Measurements from ENCODE around the gene ATG4C. TPM values are rescaled to one million over a fixed set of nuclear protein-coding genes. Genes with fewer than 3 reads are reported as not detected.
A peak's percentile ranks its signal among the peaks of the same experiment; 100 is the strongest.

Gene ATG4C
- total RNA-seq, 1 donor from 2014 or later, result 10.5 TPM

- DNase-seq (ENCODE audit: extremely low spot score, unreplicated experiment), result no peak
- H3K4me1 Mint-ChIP-seq (ENCODE audit: unreplicated experiment), result no peaks in the 10 kb centered on the region
- no peak overlapping the region for H3K4me3 Mint-ChIP-seq (ENCODE audit: unreplicated experiment)
- TF ChIP-seq CTCF (IDR thresholded peaks at IDR 0.05), result no peak
- no peaks in the 10 kb centered on the region for H3K9me3 Mint-ChIP-seq (ENCODE audit: unreplicated experiment)
- peaks cover 12% of the 10 kb centered on the region for H3K27me3 Mint-ChIP-seq (ENCODE audit: unreplicated experiment)
- no peak overlapping the region for H3K27ac Mint-ChIP-seq (ENCODE audit: unreplicated experiment)
- H3K36me3 Mint-ChIP-seq (ENCODE audit: unreplicated experiment), result no peaks in the 10 kb centered on the region
These were observed 120.3 kb downstream of the ATG4C start for GRCh38 chr1:62903982-62904855.

GRCh38 chr1:62904856-62905225, 120.9 kb downstream of the ATG4C start:
- TF ChIP-seq CTCF (IDR thresholded peaks at IDR 0.05), result no peak
- Mint-ChIP-seq H3K36me3 (ENCODE audit: unreplicated experiment) (no peaks in the 10 kb centered on the region), H3K4me1 (ENCODE audit: unreplicated experiment) (no peaks in the 10 kb centered on the region), H3K9me3 (ENCODE audit: unreplicated experiment) (no peaks in the 10 kb centered on the region), H3K27me3 (ENCODE audit: unreplicated experiment) (peaks cover 8% of the 10 kb centered on the region), H3K27ac (ENCODE audit: unreplicated experiment) (no peak overlapping the region), H3K4me3 (ENCODE audit: unreplicated experiment) (no peak overlapping the region)
- DNase-seq (ENCODE audit: extremely low spot score, unreplicated experiment), result no peak

- TF ChIP-seq CTCF (IDR thresholded peaks at IDR 0.05), result no peak
- no peak overlapping the region for H3K4me3 Mint-ChIP-seq (ENCODE audit: unreplicated experiment)
- H3K9me3 Mint-ChIP-seq (ENCODE audit: unreplicated experiment), result no peaks in the 10 kb centered on the region
- DNase-seq (ENCODE audit: extremely low spot score, unreplicated experiment), result no peak
- H3K27me3 Mint-ChIP-seq (ENCODE audit: unreplicated experiment), result peaks cover 8% of the 10 kb centered on the region
- H3K27ac Mint-ChIP-seq (ENCODE audit: unreplicated experiment), result no peak overlapping the region
- no peaks in the 10 kb centered on the region for H3K4me1 Mint-ChIP-seq (ENCODE audit: unreplicated experiment)
- H3K36me3 Mint-ChIP-seq (ENCODE audit: unreplicated experiment), result no peaks in the 10 kb centered on the region
These were observed 121.4 kb downstream of the ATG4C start for GRCh38 chr1:62905309-62905708.

- H3K27ac Mint-ChIP-seq (ENCODE audit: unreplicated experiment), result no peak overlapping the region
- H3K27me3 Mint-ChIP-seq (ENCODE audit: unreplicated experiment), result peaks cover 8% of the 10 kb centered on the region
- H3K9me3 Mint-ChIP-seq (ENCODE audit: unreplicated experiment), result no peaks in the 10 kb centered on the region
- H3K4me1 Mint-ChIP-seq (ENCODE audit: unreplicated experiment), result no peaks in the 10 kb centered on the region
- no peak for TF ChIP-seq CTCF (IDR thresholded peaks at IDR 0.05)
- H3K4me3 Mint-ChIP-seq (ENCODE audit: unreplicated experiment), result no peak overlapping the region
- H3K36me3 Mint-ChIP-seq (ENCODE audit: unreplicated experiment), result no peaks in the 10 kb centered on the region
- no peak for DNase-seq (ENCODE audit: extremely low spot score, unreplicated experiment)
These were observed 121.9 kb downstream of the ATG4C start for GRCh38 chr1:62905872-62906271.

- Mint-ChIP-seq H3K4me1 (ENCODE audit: unreplicated experiment) (no peaks in the 10 kb centered on the region), H3K36me3 (ENCODE audit: unreplicated experiment) (no peaks in the 10 kb centered on the region), H3K27ac (ENCODE audit: unreplicated experiment) (no peak overlapping the region), H3K4me3 (ENCODE audit: unreplicated experiment) (no peak overlapping the region), H3K9me3 (ENCODE audit: unreplicated experiment) (no peaks in the 10 kb centered on the region), H3K27me3 (ENCODE audit: unreplicated experiment) (peaks cover 8% of the 10 kb centered on the region)
- TF ChIP-seq CTCF (IDR thresholded peaks at IDR 0.05), result peak; percentile 41
- DNase-seq (ENCODE audit: extremely low spot score, unreplicated experiment), result no peak
These were observed 122.5 kb downstream of the ATG4C start for GRCh38 chr1:62906428-62906886.
